HAP-1 (cell line): Measurements from ENCODE around the gene MAN1B1.

ENCODE experiments used
- DNase-seq, 2 experiments: peaks; one replicate each; pipeline ENCODE4 v3.0.0-alpha.2; 2016 to 2020; ENCODE audit warnings: low spot score in 2 of 2
- H3K27me3 ChIP-seq: fragments of 250-450 bp; sonication (Bioruptor Pico); 2 replicates; pipeline ENCODE4 v1.5.1; 2020; ENCODE audit warnings: low read depth, mild to moderate bottlenecking, moderate library complexity
- H3K36me3 ChIP-seq: fragments of 250-450 bp; sonication (Bioruptor Pico); replicated peaks from 2 replicates; pipeline ENCODE4 v1.5.1; 2020; ENCODE audit warnings: mild to moderate bottlenecking
- H3K4me1 ChIP-seq: fragments of 250-450 bp; sonication (Bioruptor Pico); 2 replicates; pipeline ENCODE4 v1.5.1; 2020; ENCODE audit warnings: mild to moderate bottlenecking
- H3K4me3 ChIP-seq: fragments of 250-450 bp; sonication (Bioruptor Pico); 2 replicates; pipeline ENCODE4 v1.5.1; 2020; ENCODE audit warnings: mild to moderate bottlenecking, moderate library complexity
- H3K9me3 ChIP-seq: fragments of 250-450 bp; sonication (Bioruptor Pico); 2 replicates; pipeline ENCODE4 v1.5.1; 2020; ENCODE audit warnings: mild to moderate bottlenecking, moderate library complexity
- in situ Hi-C: fragments of 300-500 bp; cut with MboI; formaldehyde crosslinking; loops from 3 replicates; pipeline ENCODE4 v1.14.3; 2020; ENCODE audit warnings: low sequenced_read_pairs, inconsistent platforms, mixed read lengths

Gene MAN1B1

DNA sequence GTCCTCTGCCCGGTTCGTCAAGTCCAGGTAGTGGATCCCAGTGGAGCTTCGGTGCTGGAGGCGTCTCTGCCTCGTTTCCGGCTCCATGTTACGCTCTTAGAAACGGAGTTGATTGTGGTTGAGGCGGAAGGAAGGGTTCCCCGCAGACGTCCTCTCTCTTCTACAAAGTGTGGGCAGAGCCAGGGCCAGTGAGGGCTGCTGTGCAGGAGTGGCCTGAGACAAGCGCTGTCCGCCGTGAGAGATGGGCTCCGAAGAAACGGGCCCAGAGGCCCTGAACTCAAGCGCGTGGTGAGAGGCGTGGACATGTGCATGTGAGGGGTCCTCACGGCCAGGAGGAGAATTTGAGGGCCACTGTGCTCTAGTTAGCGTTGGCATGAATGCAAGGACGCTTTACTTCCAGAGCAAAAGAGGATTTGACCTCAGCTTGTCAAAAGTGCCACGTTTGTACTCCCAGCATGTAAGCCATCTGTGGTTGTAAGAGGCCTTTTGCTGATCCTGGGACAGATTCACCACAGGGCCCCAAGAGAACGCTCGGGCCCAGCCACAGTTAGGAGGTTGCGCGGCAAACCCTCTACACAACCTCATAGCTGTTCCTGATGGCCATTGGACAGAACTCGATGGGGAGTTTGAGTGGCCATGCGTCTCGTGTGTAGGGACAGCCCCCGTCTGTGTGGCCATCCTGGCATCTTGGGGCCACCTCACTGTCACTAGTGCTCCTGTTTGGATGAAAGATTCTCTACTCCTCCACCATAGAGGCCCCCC lies 10.2 kb downstream of the MAN1B1 start:
- H3K27me3 ChIP-seq = no peaks in the 10 kb centered on the region
- in situ Hi-C loops = no loop called here
- DNase-seq = no peak
- no peaks in the 10 kb centered on the region for H3K4me1 ChIP-seq
- H3K4me3 ChIP-seq = no peak overlapping the region
- H3K9me3 ChIP-seq = no peaks in the 10 kb centered on the region; the same call in 1 of the 2 replicates
- peaks cover 58% of the 10 kb centered on the region for H3K36me3 ChIP-seq

DNA sequence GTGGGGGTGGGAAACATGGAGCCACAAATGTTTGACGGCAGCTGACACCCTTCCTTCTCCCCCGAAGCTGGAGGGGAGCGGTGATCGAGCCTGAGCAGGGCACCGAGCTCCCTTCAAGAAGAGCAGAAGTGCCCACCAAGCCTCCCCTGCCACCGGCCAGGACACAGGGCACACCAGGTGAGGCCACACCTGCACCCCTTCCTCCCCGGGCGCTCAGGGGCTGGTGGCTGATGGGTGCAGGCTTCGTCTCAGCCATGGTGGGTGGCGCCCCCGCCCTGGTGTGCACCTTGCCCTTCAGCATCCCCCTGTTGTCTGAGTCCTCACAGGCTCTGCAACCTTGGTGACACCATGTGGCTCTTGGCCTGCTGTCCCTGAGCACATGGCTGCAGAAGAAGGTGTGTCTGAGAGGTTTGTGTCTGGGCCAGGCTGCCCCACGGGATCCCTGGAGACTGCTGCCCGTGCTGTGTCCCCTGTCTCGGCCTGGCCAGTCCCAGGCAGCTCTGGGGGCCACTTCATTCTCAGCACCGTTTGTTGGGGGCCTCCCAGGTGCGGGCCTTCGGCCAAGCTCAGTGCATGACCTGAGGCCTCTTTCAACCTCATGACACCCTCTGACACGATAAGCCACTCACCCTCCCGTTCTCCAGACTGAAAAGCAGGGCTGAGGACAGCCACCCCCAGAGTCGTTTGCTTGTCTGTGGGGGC lies 11.1 kb downstream of the MAN1B1 start:
- no peak for DNase-seq
- Histone ChIP-seq H3K36me3 (peaks cover 54% of the 10 kb centered on the region), H3K4me3 (no peak overlapping the region), H3K4me1 (no peaks in the 10 kb centered on the region), H3K9me3 (no peaks in the 10 kb centered on the region; the same call in 1 of the 2 replicates), H3K27me3 (no peaks in the 10 kb centered on the region)
- in situ Hi-C loops = no loop called here

DNA sequence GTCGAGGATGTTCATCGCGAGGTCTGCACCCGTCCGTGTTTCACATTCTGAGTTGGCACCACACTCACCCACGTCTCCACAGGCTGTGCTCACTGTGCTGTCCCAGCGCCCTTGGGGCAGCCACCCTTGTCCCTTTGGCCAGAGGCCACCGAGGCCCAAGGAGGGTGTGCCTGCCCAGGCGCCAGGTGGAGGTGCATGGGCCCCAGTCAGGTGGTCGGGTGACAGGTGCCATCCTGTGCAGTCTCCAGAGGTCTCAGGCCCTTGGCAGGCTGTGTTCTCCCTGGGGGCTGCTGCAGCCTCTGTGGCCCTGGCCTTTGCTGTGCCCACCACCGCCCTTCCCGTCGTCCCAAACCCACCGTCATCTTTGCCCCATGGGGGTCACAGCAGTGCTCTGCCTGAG lies 12.4 kb downstream of the MAN1B1 start:
- Histone ChIP-seq H3K4me1 (no peaks in the 10 kb centered on the region), H3K9me3 (no peaks in the 10 kb centered on the region; the same call in 1 of the 2 replicates), H3K27me3 (no peaks in the 10 kb centered on the region), H3K4me3 (no peak overlapping the region), H3K36me3 (peaks cover 57% of the 10 kb centered on the region)
- no peak for DNase-seq
- in situ Hi-C loops = no loop called here

DNA sequence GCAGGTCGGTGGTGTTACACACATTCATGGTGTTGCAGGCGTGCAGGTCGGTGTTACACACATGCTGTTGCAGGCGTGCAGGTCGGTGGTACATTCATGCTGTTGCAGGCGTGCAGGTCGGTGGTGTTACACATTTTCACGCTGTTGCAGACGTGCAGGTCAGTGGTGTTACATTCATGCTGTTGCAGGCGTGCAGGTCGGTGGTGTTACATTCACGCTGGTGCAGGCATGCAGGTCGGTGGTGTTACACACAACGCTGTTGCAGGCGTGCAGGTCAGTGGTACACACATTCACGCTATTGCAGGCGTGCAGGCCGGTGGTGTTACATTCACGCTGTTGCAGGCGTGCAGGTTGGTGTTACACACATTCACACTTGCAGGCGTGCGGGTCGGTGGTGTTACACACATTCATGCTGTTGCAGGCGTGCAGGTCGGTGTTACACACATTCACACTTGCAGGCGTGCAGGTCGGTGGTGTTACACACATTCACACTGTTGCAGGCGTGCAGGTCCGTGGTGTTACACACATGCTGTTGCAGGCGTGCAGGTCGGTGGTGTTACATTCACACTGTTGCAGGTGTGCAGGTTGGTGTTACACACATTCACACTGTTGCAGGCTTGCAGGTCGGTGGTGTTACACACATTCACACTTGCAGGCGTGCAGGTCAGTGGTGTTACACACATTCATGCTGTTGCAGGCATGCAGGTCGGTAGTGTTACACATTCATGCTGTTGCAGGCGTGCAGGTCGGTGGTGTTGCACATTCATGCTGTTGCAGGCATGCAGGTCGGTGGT lies 16.6 kb downstream of the MAN1B1 start:
- in situ Hi-C loops = no loop called here
- no peak overlapping the region for H3K4me3 ChIP-seq

DNA sequence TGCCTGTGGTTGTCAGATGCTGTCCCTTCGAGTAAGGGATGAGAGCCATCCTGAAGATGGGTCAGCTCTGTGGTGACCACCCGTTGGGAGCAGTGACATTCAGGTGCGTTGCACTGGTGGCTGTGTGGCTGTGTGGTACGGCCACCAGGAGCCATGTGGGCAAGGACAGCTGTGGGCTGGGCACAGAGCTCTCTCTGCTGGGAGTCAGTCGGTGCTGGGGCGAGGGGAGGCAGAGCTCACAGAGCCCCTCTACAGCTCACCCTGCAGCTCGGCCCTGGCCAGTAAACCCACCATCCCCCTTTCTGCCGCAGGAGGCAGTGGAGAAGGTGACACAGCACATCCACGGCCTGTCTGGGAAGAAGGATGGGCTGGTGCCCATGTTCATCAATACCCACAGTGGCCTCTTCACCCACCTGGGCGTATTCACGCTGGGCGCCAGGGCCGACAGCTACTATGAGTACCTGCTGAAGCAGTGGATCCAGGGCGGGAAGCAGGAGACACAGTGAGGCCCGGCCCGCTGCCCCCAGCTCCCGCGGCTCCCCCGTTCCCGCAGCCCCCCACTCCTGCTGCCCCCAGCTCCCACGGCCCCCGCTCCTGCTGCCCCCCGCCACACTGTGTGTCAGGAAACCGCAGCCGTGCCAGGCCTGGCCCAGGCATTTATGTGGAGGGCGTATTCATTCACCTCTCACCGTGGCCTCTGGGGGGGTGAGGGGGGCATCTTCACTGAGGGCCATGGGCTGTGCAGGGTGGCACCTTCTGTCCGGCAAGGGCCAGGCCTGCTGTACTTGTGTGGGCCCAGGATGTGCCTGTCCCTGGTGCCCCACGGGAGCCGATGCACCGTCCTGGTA lies 19.3 kb downstream of the MAN1B1 start:
- no peak overlapping the region for H3K4me3 ChIP-seq
- no peaks in the 10 kb centered on the region; the same call in 1 of the 2 replicates for H3K9me3 ChIP-seq
- no peaks in the 10 kb centered on the region for H3K4me1 ChIP-seq
- no peaks in the 10 kb centered on the region for H3K27me3 ChIP-seq
- H3K36me3 ChIP-seq = peaks cover 66% of the 10 kb centered on the region
- in situ Hi-C loops = no loop called here
- DNase-seq = no peak

More for the DNA sequence above, 16.6 kb downstream of the MAN1B1 start:
- no peaks in the 10 kb centered on the region; the same call in 1 of the 2 replicates for H3K9me3 ChIP-seq
- no peaks in the 10 kb centered on the region for H3K27me3 ChIP-seq
- peaks cover 62% of the 10 kb centered on the region for H3K36me3 ChIP-seq
- H3K4me1 ChIP-seq = no peaks in the 10 kb centered on the region
- no peak for DNase-seq

DNA sequence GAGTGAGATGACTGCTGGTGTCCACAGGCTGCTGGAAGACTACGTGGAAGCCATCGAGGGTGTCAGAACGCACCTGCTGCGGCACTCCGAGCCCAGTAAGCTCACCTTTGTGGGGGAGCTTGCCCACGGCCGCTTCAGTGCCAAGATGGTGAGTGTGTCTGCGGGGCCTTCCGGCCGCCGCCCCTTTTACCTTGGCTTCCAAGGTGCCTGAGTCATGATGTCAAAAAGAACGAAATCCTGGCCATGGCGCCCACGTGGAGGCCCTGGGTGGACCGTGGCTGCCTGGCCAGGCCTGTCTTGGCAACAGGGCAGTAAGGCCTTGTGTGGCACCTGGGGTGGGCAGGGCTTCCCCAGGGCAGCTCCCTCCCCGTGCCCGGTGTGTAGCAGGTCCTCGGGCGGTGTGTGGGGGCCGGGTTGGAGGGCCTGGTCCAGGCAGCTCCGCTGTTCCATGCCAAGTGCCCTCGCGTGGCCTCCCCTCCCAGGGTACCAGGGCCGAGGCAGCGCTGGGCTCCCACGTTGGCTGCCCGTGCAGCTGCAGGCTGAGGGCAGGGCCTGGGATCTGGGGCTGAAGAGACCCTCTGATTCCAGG lies 20.0 kb downstream of the MAN1B1 start:
- Histone ChIP-seq H3K27me3 (no peaks in the 10 kb centered on the region), H3K4me1 (no peaks in the 10 kb centered on the region), H3K36me3 (peaks cover 62% of the 10 kb centered on the region), H3K9me3 (no peaks in the 10 kb centered on the region), H3K4me3 (no peak overlapping the region)
- in situ Hi-C loops = no loop called here
- DNase-seq = no peak

DNA sequence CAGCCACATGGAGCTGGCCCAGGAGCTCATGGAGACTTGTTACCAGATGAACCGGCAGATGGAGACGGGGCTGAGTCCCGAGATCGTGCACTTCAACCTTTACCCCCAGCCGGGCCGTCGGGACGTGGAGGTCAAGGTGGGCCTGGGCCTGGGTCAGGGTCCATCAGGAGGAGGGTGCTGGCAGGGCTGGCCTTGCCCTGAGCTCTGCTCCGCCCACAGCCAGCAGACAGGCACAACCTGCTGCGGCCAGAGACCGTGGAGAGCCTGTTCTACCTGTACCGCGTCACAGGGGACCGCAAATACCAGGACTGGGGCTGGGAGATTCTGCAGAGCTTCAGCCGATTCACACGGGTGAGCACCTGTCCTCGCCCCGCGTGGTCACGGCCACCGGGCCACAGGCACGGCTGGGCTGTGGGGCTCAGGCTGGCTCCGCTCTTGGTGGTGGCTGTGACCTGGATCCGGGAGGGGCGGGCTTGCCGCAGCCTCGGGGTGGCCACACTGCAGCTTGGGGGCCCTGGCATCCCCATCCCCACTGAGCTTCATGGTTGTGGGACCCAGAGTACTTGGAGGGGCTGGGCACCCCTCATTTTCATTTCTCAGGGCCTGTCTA lies 20.6 kb downstream of the MAN1B1 start:
- Histone ChIP-seq H3K27me3 (no peaks in the 10 kb centered on the region), H3K36me3 (peaks cover 67% of the 10 kb centered on the region), H3K4me3 (no peak overlapping the region), H3K9me3 (no peaks in the 10 kb centered on the region), H3K4me1 (no peaks in the 10 kb centered on the region)
- in situ Hi-C loops = no loop called here
- no peak for DNase-seq

DNA sequence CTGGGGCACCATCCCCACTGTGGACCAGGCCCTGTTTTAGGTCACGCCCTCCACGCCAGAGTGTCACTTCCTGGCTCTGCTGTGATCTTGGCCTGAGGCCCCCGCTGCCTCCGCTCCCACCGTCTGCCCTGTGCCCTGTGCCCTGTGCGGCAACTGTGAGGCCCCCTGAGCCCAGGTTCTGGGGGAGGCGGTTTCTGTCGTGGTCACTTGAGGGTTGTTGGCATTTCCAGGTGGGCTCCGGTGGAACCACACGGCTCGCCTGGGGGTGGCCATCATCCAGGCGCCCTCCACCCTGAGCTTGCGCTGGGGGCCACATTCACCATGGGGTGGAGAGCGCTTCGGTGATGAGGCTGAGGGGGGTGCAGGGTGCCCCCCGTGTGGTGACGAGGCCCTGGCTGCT lies 21.2 kb downstream of the MAN1B1 start:
- in situ Hi-C loops = no loop called here
- H3K36me3 ChIP-seq = peaks cover 73% of the 10 kb centered on the region
- H3K4me1 ChIP-seq = no peaks in the 10 kb centered on the region
- H3K27me3 ChIP-seq = no peaks in the 10 kb centered on the region
- H3K9me3 ChIP-seq = no peaks in the 10 kb centered on the region
- DNase-seq = no peak
- H3K4me3 ChIP-seq = no peak overlapping the region

DNA sequence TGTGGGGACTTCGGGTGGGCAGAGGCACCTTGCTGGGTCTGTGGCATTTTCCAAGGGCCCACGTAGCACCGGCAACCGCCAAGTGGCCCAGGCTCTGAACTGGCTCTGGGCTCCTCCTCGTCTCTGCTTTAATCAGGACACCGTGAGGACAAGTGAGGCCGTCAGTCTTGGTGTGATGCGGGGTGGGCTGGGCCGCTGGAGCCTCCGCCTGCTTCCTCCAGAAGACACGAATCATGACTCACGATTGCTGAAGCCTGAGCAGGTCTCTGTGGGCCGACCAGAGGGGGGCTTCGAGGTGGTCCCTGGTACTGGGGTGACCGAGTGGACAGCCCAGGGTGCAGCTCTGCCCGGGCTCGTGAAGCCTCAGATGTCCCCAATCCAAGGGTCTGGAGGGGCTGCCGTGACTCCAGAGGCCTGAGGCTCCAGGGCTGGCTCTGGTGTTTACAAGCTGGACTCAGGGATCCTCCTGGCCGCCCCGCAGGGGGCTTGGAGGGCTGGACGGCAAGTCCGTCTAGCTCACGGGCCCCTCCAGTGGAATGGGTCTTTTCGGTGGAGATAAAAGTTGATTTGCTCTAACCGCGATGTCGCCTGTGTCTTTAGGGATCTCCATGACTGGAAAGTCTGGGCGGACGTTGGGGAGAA lies 21.9 kb downstream of the MAN1B1 start:
- Histone ChIP-seq H3K9me3 (no peaks in the 10 kb centered on the region), H3K27me3 (no peaks in the 10 kb centered on the region), H3K36me3 (peaks cover 74% of the 10 kb centered on the region), H3K4me3 (no peak overlapping the region), H3K4me1 (no peaks in the 10 kb centered on the region)
- in situ Hi-C loops = no loop called here
- no peak for DNase-seq

DNA sequence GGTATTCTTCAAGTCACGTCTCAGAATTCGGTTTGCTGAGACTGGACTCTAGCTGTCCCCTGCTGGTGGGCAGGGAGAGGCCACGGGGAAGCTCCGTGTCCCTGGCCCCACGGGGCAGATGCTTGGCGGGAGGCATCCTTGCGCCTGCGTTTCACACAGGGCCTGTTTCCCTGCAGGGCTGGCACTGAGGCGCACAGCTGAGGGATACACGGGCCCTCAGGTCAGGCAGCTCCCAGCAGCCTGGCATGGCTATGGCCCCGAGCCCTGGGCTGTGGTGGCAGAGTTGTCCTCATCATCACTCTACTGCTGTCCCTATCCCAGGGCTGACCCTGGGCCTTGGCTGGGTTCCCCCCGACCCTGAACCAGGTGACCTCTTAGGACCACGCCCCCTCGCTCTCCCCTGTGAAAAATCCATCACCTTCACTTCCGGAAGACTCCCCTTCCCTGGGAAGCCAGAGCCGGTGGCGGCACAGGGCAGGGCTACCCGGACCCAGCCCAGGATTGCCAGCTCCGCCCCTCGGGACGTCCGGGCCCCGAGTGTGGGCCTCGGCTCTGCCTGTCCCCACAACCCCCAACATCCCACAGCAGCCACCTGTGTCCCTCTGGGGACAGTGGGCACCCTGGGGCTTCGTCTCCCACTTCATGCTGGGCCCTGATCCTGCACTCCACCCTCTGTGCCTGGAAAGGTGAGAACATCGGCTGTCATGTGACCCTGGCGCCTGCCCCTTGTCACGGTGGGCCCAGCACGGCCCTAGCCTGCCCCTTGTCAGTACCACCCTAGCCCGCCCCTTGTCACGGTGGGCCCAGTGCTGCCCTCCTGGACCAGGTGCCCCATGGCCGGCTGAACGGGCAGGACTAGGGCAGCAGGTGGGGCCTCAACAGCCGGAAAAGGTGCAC lies 22.7 kb downstream of the MAN1B1 start:
- peaks cover 67% of the 10 kb centered on the region for H3K36me3 ChIP-seq
- no peaks in the 10 kb centered on the region for H3K4me1 ChIP-seq
- no peak overlapping the region for H3K4me3 ChIP-seq
- H3K27me3 ChIP-seq = no peaks in the 10 kb centered on the region
- no peak for DNase-seq
- no peaks in the 10 kb centered on the region for H3K9me3 ChIP-seq
- in situ Hi-C loops = no loop called here

DNA sequence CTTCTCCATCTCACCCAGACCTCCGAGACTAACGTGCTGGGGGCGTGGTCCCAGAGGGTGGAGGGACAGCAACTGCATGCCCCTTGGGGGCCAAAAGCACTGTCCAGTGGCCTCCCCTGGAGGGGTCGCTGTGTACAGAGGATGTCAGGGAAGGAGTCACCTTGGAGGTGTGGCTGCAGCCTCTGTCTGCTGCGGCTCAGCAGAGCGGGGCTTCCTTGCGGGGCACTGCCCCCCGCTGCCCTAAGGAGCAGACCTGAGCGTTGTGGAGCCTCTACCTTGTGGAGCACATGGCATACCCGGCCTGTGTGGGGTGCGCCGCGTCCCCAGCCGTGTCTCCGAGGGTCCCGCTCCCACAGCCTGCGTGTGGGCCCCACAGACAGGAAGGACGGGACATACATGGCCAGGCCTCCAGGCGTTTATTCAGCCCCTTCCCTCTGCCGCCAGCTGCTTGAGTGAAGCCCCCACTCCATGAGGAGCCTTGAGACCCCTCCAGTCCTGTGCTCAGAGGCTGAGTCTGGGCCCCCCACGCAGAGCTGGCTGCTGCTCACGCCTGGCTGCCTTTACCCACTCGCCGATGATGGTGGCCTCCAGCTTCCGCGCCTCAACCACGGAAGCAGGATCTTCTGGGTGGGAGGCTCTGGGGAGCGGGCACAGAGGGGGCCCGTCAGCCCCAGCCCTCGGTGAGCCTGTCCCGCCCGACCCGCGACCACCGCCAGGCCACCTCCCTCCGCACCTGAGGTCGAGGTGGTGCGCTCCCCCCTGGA lies 23.5 kb downstream of the MAN1B1 start:
- no peak for DNase-seq
- no peaks in the 10 kb centered on the region for H3K9me3 ChIP-seq
- H3K4me3 ChIP-seq = no peak overlapping the region
- peaks cover 7% of the 10 kb centered on the region; the same call in 1 of the 2 replicates for H3K4me1 ChIP-seq
- H3K27me3 ChIP-seq = no peaks in the 10 kb centered on the region
- peaks cover 66% of the 10 kb centered on the region for H3K36me3 ChIP-seq
- in situ Hi-C loops = no loop called here
